Hypothalamus (tissue), 51 donors: ENCODE measurements around the gene DOCK7.
A peak's percentile ranks its signal among the peaks of the same experiment; 100 is the strongest.
"Not testable (repeated sequence)": the region's sequence is repeated elsewhere in the genome, so short reads cannot be mapped to it uniquely, and the experiment has no call there.

Experiments
- DNase-seq, 51 donors: peaks; one replicate each; lab custom pipeline; 2025; lab: John Stamatoyannopoulos, UW

The DOCK7 gene

DNA sequence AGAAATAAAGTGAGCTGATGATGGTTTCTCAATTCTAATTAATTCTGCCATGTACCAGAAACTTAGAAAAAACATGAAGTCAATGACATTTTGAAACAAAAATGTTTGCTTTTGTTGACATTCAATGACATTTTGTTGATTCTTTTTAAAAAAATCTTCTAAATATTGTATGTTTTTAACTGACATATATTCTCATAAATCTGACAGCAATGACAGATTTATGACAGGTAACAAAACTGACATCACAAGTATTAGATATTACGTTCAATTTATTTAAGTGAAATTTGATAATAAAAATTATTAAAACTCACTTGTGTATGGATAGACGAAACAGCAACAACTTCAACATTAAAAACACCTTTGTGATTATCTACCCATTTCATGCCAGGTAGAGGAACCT is 126.9 kb downstream of the DOCK7 start:
- no peak for DNase-seq

- DNase-seq: no peak
These were observed 143.6 kb downstream of the DOCK7 start for GRCh38 chr1:62544570-62544969.

GRCh38 chr1:62541048-62541447 is 147.1 kb downstream of the DOCK7 start:
- DNase-seq: no peak

DNA sequence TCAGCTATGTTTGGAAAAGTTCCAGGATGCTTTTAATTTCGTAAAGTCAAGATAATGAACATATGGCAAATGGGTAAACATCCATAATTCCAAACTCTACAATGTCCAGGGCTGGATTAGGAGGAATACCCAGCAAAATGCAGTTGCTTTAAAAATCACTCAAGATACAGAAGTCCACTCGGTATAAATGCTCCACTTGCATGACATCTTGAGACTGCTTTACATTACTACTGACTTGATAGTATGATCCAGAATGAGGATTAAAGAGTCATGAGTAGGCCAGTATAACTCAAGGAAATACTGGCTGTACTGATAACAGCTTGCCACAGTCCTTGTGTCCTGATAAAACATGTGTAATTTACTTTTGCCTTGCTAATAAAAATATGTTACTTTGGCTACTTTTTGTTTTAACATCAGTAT is 149.1 kb downstream of the DOCK7 start:
- DNase-seq: no peak

DNA sequence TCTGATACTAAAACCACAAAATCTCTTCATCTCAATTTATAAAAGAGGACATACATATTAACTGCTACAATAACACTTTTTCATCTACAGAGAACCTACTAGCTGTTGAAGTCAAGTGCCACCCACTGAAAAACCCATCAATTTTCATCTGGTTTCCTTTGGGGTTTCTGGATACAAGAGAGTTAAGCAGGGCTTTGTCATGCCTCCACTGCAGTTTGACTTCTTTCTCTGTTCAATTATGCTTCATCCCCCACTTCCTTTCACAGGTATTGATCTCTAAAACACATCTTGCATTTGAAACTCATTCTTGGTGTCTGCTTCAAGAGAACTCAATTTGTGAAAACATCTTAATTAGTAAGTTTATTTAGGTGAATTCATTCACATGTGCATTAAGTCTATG is 151.3 kb downstream of the DOCK7 start:
- DNase-seq: no peak

- peak in 34 of 51 donors; percentile 1 to 58 (median 17) for DNase-seq
These were observed 157.6 kb downstream of the DOCK7 start for GRCh38 chr1:62530516-62531154.

DNA sequence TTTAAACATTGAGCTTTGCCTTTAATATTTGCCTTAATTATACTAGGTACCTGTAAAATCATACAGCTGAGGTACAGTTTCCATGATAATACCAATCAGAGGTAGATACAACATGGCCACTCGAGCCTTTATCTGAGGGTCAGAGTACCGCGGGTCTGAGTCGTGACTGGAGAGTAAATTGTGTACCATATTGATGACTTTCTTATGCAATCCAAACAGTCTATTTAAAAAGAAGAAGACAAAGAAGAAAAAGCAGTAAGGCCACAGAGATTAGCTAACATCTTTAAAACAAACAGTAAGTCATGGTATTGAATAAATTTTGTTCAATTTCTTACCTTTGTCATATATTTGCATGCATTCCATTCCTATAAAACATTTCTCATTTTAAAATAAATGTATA is 159.0 kb downstream of the DOCK7 start:
- no peak for DNase-seq

GRCh38 chr1:62528015-62528414 is 160.2 kb downstream of the DOCK7 start:
- DNase-seq: peak in 3 of 51 donors; percentile 5 to 15 (median 5)

DNA sequence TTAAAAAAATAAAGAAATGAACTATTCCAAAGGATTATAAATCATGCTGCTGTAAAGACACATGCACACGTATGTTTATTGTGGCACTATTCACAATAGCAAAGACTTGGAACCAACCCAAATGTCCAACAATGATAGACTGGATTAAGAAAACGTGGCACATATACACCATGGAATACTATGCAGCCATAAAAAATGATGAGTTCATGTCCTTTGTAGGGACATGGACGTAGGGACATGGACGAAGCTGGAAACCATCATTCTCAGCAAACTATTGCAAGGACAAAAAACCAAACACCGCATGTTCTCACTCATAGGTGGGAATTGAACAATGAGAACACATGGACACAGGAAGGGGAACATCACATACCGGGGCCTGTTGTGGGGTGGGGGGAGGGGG is 160.8 kb downstream of the DOCK7 start:
- DNase-seq: not testable (repeated sequence)

DNA sequence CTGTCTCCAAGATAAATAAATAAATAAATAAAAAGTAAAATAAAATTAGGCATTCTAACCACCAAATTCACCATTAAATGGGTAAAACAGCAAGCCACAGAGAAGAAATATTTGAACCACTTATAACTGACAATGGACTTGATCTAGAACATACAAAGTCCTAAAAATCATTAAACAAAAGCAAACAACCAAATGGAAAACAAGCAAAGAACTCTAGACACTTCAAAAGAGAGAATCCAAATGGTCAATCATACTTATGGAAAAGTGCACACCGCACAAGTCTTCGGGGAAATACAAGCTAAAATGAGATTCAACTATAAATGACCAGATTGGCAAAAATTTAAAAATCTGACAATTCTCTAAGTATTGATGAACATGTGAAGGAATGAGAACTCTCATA is 164.3 kb downstream of the DOCK7 start:
- no peak for DNase-seq

DNA sequence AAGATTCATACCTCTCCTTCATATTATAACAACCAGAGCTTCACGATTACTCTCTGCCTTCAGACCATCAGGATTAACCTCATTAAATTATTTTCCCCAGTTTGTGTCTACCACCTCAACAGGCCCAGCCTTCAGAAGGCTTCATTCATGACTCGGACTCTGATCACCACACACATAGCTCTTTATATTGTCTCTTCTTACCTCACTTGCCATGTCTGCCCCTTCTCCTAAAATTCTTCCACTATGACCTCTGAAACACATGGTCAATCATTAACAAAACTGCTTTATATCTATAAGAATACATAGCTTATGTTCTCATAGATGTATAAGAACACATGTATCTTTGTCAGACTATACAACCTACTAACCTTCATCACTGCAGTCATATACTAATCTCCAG is 171.6 kb downstream of the DOCK7 start:
- no peak for DNase-seq

DNA sequence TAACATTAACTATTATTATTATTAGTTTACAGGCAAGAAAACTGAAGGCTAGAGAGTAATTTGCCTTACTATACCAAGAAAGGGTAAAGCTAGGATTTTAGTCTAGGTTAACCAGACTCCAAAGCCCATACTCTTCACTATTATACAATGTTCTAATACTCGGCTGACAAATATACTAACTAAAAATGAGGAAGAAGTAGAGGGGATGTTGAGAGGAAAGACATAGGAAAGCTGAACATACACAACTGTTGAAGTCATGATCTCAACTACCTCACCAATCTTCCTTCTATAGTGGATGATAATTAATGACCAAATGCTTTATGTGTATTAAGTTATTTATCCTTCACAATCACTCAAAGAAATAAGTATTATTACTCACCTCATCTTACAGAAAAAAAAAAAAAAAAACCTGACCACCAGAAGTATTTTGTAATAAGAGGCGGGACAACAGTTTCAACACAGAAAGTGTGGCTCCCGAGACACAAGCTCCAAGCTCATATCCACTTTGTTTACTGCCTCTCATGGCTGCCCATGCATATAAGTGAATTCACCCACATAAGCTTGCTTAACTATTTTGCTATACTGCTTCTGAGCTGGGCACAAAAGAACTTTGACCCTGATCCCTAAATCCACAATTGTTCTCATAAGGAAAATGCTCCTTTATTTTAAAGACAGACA is 173.3 kb downstream of the DOCK7 start:
- no peak for DNase-seq

- no peak for DNase-seq
These were observed 175.2 kb downstream of the DOCK7 start for GRCh38 chr1:62513013-62513412.

DNA sequence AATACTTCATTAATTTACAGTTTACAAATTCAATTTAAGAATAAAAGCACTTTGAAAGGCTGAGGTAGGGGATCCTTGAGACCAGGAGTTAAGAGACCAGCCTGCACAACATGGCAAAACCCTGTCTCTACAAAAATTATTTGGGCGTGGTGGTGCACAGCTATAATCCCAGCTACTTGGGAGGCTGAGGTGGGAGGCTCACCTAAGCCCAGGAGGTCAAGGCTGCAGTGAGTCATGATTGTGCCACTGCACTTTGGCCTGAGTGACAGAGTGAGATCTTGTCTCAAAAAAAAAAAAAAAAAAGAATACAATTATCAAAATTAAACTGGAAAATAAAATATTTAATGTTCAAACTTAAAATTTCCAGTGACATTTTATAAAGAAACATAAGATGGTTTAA is 179.2 kb downstream of the DOCK7 start:
- no peak for DNase-seq

DNA sequence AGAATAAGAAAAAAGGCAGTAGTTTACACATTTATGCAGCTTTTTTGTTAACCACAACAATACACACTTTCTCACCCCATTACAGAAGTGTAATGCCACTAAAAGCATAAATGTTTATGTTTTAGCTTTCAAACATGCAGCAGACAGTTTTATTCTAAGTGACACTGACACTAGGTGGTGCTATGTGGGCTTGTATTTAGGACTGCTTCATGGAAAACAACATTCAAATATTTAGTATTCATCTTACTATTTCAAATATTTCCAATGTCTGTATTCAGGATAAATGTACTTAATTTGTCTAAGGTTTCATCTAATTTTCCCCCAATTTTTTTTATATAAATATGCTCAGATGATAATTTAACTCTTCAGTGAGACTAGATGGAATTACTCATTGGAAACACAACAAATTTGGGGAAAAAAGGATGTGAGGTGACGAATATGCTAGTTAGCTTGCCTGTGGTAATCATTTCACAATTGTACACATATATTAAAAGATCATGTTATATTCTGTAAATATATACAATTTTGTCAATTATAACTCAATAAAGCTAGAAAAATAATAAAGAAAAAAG is 179.9 kb downstream of the DOCK7 start:
- peak in 2 of 51 donors; percentile 6 to 18 for DNase-seq

DNA sequence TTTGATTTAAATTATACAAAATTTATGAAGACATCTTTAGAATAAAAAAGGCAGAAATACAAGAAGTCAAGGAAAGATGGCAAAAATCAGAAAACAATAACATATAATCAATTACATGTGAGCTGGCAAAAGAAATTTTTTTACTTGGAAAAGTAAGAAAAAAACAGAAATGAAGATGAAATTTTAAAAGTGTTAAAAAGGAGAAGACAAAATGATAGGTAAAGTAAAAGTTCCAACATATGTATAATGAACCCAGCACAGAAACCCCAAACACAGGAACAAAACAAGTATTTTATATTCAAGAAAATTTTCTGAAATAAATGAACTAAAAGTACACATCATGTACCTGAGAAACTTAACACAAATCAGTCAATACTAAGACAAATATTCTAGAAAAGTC is 188.0 kb downstream of the DOCK7 start:
- DNase-seq: no peak

DNA sequence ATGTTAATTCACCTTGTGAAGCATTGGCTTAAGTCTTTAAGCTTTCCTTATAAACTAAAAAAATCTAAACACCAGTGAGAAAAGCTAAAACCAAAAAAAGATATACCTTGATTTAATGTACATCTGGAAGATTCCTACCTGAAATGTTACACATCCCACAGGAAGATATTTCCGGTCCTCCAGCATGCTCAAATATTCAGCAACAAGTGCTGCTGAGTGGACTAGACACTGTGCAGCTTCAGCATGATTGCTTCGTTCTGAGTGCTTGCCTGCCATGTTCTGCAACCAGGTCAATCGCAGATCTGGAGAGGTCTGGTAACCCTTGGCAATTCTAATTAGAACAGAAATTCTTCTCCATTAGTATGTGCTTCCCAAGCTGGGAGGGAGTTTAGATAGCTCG is 194.0 kb downstream of the DOCK7 start:
- no peak for DNase-seq

DNA sequence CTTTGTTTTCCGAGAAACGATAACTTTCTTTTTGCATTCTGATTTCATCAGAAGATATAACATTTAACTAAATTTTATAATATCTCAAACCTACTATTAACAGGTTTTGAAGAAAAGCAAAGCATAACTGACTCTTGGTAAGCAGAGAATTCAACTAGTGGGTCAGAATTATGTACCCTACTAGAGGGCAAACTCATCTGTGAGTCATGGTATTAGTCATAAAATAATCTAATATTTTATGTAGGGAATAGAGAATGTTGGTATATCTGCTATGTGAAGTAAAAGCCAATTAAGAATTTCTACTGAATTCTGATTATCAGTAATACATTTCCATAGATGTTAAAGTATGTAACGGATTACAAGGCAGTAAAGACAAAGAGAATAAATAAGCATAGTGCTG is 194.5 kb downstream of the DOCK7 start:
- DNase-seq: no peak

GRCh38 chr1:62492521-62492920 is 195.7 kb downstream of the DOCK7 start:
- DNase-seq: no peak

DNA sequence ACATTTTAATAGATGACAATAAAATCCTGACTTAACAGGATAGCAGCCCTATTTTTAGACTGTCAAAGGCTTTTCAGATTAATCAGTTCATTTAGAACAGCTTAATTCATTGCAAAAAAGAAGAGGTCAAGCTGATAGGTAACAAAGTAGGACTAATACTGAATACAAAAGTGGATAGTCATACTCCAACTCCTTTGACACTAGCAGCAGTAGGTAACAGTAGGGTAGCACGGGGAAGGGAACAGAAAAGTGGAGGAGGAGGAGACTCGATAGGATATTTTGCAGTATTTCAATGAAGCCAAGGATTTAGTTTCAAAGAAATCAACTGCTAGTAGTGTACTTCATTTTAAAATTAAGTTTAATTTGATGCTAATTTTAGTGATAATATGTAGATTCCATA is 200.2 kb downstream of the DOCK7 start:
- DNase-seq: no peak

DNA sequence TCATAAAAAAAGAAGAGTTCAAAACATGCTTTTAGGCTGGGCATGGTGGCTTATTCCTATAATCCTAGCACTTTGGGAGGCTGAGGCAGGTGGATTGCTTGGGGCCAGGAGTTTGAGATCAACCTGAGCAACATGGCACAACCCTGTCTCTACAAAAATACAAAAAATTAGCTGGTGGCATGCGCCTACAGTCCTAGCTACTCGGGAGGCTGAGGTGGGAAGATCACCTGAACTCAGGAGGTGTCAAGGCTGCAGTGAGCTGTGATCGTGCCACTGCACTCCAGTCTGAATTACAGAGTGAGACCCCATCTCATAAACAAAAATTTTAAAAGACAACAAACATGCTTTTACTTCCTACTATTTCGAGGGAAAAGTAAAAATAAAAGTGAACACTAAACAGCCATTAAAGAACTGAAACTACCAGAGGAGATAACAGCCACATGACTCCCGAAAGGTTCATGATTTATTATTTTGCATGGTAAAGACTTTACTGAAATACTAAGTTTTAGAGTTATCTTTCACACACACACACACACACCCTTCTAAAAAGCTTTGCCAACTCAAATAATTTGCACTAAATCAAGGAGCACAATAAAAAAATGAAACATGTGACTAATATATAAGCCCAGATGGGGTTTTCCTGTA is 203.2 kb downstream of the DOCK7 start:
- no peak for DNase-seq

GRCh38 chr1:62481681-62482080 is 206.5 kb downstream of the DOCK7 start:
- no peak for DNase-seq
